ENCODE data around the gene SLC2A1. TPM values are rescaled to one million over a fixed set of nuclear protein-coding genes. Genes with fewer than 3 reads are reported as not detected.
A peak's percentile ranks its signal among the peaks of the same experiment; 100 is the strongest.

SLC2A1 gene
- total RNA-seq, 1 donor from 2014 or later: 303 TPM

DNA sequence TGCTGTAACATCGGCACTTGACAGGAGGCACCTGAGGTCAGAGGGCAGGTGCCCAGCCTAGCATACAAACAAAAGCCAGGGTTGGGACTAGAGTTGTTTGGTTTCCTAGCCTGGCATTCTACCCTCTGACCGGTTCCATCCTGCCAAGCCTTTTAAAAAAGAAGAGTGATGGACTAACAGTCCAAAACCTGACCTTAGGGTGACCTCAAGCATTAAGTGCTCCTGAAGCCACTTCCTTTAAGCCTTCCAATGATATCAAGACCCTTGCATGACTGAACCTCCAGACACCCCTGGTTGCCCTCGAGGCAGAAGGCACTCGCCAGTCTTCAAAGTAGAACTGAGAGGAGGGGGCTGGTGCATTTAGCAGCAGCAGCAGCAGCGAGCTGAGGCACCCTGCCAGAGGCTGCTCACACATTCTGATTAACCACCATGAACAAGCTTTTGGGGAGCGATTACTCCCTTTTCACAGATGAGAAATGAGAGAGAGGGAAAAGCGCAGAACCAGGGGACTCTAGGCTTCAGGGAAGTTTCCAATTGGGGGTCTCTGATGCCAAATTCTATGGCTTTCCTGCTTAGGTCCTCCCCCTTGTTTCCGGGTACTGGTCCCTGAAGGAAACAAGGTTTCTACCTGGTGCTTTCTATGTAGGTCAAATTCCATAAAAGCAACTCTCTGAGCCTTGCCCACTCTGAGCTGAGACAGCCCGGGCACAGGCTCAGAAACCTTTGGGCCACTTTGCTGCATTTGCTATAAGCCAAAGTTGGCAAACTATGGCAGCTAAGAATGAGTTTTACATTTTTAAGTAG is 9.2 kb downstream of the SLC2A1 start:
- peak overlapping the region; percentile 9 for H3K4me3 ChIP-seq
- no peak overlapping the region for H3K9ac ChIP-seq
- no peak overlapping the region for H2AFZ ChIP-seq (replicated peaks)
- peak overlapping the region; percentile 54 for H3K4me2 ChIP-seq
- H3F3A ChIP-seq (ENCODE audit: low read depth): peaks cover 3% of the 10 kb centered on the region
- H4K20me1 ChIP-seq (ENCODE audit: low read depth): peaks cover 100% of the 10 kb centered on the region
- no peak overlapping the region for H3K27ac ChIP-seq
- H3K36me3 ChIP-seq: no peaks in the 10 kb centered on the region
- Mint-ChIP-seq H3K27me3 (ENCODE audit: insufficient read depth, low read depth) (peaks cover 5% of the 10 kb centered on the region), H3K9me3 (no peaks in the 10 kb centered on the region), H3K27ac (no peak overlapping the region), H3K36me3 (peaks cover 36% of the 10 kb centered on the region), H3K4me1 (peaks cover 89% of the 10 kb centered on the region), H3K4me3 (peak overlapping the region; percentile 70)
- H3K9me3 ChIP-seq (ENCODE audit: low read depth): no peaks in the 10 kb centered on the region
- TF ChIP-seq EZH2 (IDR thresholded peaks at IDR 0.05): no peak
- no peak for TF ChIP-seq EZH2phosphoT487 (IDR thresholded peaks at IDR 0.05)
- TF ChIP-seq CTCF (IDR thresholded peaks at IDR 0.05): no peak
- DNase-seq (ENCODE audit: low spot score): no peak
- peaks cover 64% of the 10 kb centered on the region for H3K4me1 ChIP-seq
- H3K79me2 ChIP-seq (ENCODE audit: low read depth): peaks cover 100% of the 10 kb centered on the region
- no peaks in the 10 kb centered on the region for H3K27me3 ChIP-seq

DNA sequence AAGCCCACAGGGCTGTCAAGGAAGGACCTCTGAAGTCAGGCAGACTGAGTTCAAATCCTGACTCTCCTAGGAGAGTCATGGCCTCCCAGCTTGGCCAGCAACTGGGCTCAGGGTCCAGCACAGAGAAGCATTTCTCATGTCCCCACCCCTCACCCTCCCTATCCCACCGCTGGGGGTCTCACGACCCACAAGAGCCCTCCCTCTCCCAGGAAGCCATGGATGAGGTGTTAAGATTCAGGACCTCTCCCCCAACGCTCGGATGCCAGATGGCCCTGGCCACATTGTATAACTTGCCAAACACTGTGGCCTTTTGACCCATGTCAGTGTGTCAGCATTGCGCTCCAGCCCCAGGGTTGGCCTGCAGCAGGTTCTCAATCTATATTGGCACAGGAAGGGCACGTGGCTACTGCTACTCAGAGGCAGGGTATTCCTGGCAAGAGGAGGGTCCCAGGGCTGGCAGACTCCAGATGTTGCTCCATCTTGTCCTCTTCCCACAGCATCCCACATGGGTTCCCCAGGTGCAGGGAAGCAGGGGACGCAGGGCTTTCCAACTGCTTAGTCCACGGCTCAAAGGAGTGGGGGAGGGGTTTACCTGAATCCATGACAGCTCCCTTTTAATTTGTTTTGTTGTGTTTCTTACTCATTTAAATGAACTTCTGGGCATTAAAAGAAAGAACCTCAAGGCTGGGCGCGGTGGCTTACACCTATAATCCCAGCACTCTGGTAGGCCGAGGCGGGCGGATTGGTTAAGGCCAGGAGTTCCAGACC is 10.5 kb downstream of the SLC2A1 start:
- Histone ChIP-seq H3K27me3 (no peaks in the 10 kb centered on the region), H3K4me2 (peak overlapping the region; percentile 54), H3K27ac (peak overlapping the region; percentile 24), H4K20me1 (ENCODE audit: low read depth) (peaks cover 100% of the 10 kb centered on the region), H3K79me2 (ENCODE audit: low read depth) (peaks cover 100% of the 10 kb centered on the region), H3F3A (ENCODE audit: low read depth) (peaks cover 3% of the 10 kb centered on the region), H3K36me3 (no peaks in the 10 kb centered on the region), H3K4me3 (no peak overlapping the region), H3K4me1 (peaks cover 55% of the 10 kb centered on the region), H2AFZ (replicated peaks) (no peak overlapping the region), H3K9ac (no peak overlapping the region), H3K9me3 (ENCODE audit: low read depth) (no peaks in the 10 kb centered on the region)
- peaks cover 87% of the 10 kb centered on the region for H3K4me1 Mint-ChIP-seq
- H3K36me3 Mint-ChIP-seq: peaks cover 37% of the 10 kb centered on the region
- H3K27me3 Mint-ChIP-seq (ENCODE audit: insufficient read depth, low read depth): peaks cover 9% of the 10 kb centered on the region
- peak overlapping the region; percentile 25 for H3K27ac Mint-ChIP-seq
- no peaks in the 10 kb centered on the region for H3K9me3 Mint-ChIP-seq
- H3K4me3 Mint-ChIP-seq: peak overlapping the region; percentile 38
- no peak for DNase-seq (ENCODE audit: low spot score)
- TF ChIP-seq EZH2phosphoT487 (IDR thresholded peaks at IDR 0.05): no peak
- TF ChIP-seq EZH2 (IDR thresholded peaks at IDR 0.05): no peak
- TF ChIP-seq CTCF (IDR thresholded peaks at IDR 0.05): no peak

DNA sequence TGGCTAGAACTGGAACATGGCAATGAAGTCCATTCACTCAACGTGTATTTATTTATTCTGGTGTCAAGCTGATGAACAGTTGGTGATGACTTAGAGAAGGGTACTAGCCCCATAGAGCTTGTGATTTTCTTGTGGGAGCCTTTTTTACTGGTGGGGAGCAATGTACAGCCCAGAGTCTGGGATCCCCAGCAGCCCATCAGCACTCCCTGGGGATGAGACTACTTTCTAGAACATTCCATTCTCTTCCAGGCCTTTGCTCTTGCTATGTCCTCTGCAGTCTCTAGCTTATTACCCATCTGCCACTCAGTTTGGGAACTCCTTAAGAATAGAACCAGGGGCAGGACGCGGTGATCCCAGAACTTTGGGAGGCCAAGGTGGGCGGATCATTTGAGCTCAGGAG is 11.6 kb downstream of the SLC2A1 start:
- Histone ChIP-seq H2AFZ (replicated peaks) (no peak overlapping the region), H3K9me3 (ENCODE audit: low read depth) (no peaks in the 10 kb centered on the region), H3K4me3 (no peak overlapping the region), H3K79me2 (ENCODE audit: low read depth) (peaks cover 100% of the 10 kb centered on the region), H3F3A (ENCODE audit: low read depth) (peaks cover 3% of the 10 kb centered on the region), H4K20me1 (ENCODE audit: low read depth) (peaks cover 100% of the 10 kb centered on the region), H3K4me2 (peak overlapping the region; percentile 8), H3K27me3 (no peaks in the 10 kb centered on the region), H3K9ac (no peak overlapping the region), H3K36me3 (peaks cover 7% of the 10 kb centered on the region), H3K27ac (no peak overlapping the region), H3K4me1 (peaks cover 46% of the 10 kb centered on the region)
- Mint-ChIP-seq H3K27me3 (ENCODE audit: insufficient read depth, low read depth) (peaks cover 11% of the 10 kb centered on the region), H3K4me3 (peak overlapping the region; percentile 46), H3K27ac (peak overlapping the region; percentile 78), H3K4me1 (peaks cover 88% of the 10 kb centered on the region), H3K36me3 (peaks cover 47% of the 10 kb centered on the region), H3K9me3 (no peaks in the 10 kb centered on the region)
- TF ChIP-seq EZH2 (IDR thresholded peaks at IDR 0.05) (no peak), EZH2phosphoT487 (IDR thresholded peaks at IDR 0.05) (no peak), CTCF (IDR thresholded peaks at IDR 0.05) (no peak)
- no peak for DNase-seq (ENCODE audit: low spot score)

Data from neural progenitor cell (in vitro differentiated cells).